ENCODE data around the gene APOC1.

Gene APOC1

DNA sequence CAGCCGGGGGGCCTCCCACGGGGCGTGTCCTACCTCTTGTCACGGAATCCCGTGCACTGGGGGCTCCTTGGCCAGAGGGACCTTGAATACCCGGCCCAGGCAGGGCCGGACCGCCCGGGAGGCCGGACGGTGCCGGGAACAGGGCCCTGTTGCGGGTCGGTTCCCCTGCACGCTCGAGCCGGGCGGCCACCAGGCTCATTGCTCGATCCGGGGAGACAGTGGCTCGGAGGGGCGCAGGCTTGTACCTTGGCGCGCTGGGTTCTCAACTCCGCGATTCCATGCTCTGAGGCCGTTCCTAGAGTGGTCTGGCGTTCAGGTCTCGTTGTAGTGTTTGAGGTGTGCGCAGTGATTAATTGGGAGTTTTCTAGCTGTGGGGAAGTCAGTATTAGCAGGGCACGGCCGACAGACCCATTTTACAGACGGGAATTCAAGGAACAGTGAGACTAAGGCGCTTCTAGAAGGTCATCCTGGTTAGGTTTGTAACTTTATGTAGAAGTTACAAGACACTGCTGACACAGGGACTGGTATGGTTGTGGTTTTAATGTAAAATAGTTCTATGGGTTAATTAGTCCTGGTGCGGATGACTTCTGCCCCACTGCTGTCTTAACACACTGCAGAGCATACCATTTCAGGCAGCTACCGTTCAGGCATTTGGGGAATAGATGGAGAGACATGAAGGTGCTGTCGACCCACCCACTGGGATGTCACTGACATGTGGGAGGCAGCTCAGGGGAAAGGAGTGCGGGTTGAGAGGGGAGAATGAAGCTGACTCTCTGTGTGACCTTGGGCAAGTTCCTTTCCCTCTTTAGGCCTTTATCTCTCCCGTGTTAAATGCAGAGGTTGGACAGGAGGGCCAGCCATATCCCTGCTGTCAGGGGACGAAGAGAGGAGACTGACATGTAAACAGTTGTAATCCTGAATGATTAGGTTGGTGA is 41.4 kb downstream of the APOC1 start:
- no peak for DNase-seq (ENCODE audit: low read depth)

DNA sequence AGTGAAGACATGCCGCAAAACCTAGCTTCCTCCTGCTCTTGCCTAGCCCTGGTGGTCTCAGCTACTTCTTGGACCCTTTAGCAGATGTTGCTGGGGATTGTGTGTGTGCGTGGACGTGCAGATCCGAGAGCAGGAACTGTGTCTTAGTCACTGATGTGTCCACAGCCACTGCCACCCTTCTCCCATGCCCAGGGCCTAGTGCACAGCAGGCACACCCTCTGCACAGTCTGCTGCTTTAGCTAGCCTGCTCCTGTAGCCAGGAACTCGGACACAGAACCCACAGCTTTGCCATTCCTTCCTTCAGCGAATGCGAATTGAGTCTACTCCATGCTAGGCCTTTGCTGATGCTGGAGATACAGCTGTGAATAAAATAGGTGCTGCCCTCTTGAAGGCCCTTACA is 43.1 kb downstream of the APOC1 start:
- DNase-seq (ENCODE audit: low read depth), result no peak

DNA sequence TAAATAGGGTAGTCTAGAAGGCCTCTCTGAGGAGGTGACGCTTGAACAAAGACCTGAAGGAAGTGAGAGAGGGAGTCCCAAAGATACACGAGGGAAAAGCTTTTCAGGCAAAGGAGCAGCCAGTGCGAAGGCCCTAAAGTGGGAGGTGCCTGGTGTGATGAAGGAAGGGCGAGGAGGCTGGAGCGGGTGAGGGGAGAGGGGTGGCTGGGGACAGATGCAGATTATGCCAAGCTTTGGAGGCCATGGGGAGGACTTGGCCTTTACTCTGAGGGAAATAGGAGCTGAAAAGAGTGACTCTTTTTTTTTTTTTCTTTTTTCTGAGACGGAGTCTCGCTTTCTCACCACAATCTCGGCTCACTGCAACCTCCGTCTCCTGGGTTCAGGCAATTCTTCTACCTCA is 43.7 kb downstream of the APOC1 start:
- no peak for DNase-seq (ENCODE audit: low read depth)

DNA sequence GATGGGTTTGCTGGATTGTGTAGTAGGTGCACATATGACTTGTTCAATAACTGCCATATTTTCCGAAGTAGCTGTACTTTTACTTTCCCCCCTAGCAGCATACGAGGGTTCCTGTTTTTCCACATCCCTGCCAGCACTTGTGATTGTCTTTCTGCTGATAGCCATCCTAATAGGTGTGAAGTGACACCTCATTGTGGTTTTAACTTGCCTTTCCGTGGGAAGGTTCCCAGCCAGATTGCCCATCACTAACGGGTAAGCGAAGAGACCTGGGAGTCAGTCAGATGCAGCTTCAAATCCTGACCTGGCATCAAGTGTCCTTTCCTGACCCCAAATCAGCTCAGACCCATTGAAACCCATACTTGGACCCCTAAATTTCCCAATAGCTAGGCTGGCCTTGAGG is 45.3 kb downstream of the APOC1 start:
- no peak for DNase-seq (ENCODE audit: low read depth)

DNA sequence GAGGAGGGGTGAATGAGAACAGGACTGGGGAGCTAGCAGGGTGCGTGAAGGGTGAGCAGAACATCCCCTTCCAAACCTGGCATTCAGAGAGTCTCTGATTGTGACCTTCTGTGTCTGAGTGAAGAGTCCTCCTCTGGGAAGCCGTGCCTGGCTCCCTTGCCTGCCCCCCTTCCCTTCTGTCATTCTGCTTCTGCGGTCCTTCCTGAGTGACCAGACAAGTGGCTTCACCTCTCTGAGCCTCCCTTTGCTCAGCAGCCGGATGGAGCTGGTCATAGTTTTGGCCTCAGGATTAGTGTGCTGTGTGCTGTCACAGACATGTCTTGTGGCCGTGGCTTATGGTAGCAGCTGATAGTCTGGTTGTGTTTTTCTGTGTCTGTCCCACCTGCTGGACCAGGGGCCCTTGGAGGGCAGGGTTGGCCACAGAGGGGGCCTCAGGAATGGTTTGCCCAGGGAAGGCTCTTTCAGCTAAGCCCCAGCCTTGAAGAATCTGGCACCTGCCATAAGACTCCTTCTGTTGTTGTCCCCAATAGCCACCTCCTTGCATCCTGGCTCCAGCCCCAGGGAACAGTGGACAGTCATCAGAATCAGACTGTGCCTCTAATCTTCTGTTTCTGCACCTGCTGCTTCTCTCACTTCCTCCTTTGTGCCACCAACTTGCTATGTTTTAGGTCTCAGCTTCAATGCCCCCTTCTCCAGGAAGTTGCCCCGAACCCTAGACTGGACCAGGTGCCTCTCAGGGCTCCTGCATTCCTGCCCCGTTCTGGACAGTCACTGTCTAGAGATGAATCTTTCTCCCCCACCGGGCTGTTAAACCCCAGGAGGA is 46.7 kb downstream of the APOC1 start:
- no peak for DNase-seq (ENCODE audit: low read depth)

DNA sequence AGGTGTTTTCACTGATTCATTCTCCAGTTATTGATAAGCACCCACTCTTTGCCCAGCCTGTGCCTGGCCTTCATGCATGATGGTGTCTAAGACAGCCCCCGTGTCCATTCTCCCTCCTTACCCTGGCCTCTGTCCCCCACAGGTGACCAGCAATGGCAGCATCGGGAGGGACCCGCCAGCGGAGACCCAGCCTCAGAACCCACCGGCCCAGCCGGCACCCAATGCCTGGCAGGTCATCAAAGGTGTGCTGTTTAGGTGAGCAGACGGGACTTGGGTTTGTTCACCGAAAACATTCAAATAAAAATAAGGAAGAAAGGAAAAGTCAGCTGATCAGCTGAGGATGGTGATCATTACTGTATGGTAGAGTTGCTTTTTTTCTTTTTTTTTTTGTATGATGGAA is 47.4 kb downstream of the APOC1 start:
- DNase-seq (ENCODE audit: low read depth), result no peak

DNA sequence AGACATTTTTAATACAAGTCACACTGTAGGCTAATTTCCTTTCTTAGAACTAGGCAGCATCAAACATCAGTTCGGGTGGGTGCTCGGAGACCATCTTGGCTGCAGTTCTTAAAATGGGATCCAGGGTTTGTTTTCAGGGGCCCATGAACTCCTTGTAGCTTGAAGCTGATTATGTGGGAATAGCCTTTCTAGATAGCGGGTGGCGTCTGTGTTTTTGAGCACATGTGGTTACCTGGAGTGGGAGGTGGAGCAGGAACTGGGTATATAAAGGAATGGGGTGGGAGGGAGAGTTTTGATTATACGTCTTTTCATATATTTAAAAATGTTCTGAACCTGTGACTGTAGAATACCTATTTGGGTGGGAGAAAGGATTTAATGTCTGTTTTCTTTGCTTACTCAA is 53.7 kb downstream of the APOC1 start:
- DNase-seq (ENCODE audit: low read depth), result no peak

DNA sequence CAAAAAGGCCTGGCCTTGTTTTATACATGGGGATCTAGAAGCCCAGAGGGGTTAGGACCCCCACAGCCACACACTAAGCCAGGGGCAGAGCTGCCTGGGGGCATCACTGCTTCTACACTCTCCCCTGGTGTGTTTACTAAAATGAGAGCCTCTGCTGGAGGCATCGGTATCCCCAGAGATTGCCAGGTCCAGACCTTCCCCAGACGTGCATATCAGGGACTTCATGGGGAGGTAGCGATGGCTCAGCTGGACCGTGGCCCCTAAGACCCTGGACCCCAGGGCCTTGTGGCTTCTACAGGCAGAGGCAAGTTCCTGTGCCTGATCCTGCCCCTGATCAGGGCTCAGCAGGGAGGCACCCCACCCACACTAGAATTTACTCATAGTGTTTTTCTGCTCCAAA is 54.3 kb downstream of the APOC1 start:
- DNase-seq (ENCODE audit: low read depth), result no peak
